ENCODE measurements around the gene TNNI3K.

Gene TNNI3K

GRCh38 chr1:74498901-74499300 is 263.7 kb downstream of the TNNI3K start:
- H3K4me2 ChIP-seq (ENCODE audit: low read depth, low read length): no peak overlapping the region
- H3K36me3 ChIP-seq (replicated peaks; ENCODE audit: insufficient read depth, low read length): no peaks in the 10 kb centered on the region
- H3K9ac ChIP-seq (ENCODE audit: low read length): no peak overlapping the region
- no peaks in the 10 kb centered on the region for H4K20me1 ChIP-seq (ENCODE audit: insufficient read depth, low read length)
- H3K79me2 ChIP-seq (ENCODE audit: low read length): no peaks in the 10 kb centered on the region
- H3K9me3 ChIP-seq (replicated peaks; ENCODE audit: insufficient read depth, low read length): no peaks in the 10 kb centered on the region
- no peak overlapping the region for H3K4me3 ChIP-seq (ENCODE audit: low read length)
- no peaks in the 10 kb centered on the region for H3K4me1 ChIP-seq (ENCODE audit: low read length)
- no peak for TF ChIP-seq EZH2phosphoT487 (IDR thresholded peaks at IDR 0.05; ENCODE audit: low read length)
- TF ChIP-seq CTCF (IDR thresholded peaks at IDR 0.05; ENCODE audit: low read length): no peak
- TF ChIP-seq EZH2 (optimal IDR thresholded peaks at IDR 0.05; ENCODE audit: low read depth, low read length): no peak
- H3K27ac ChIP-seq (ENCODE audit: low read length): no peak overlapping the region
- H3F3A ChIP-seq (ENCODE audit: insufficient read depth, low read length): no peaks in the 10 kb centered on the region
- no peak for DNase-seq
- no peak overlapping the region for H2AFZ ChIP-seq (ENCODE audit: low read length)
- H3K9me2 ChIP-seq (replicated peaks; ENCODE audit: insufficient read depth, low read length): no peaks in the 10 kb centered on the region
- no peaks in the 10 kb centered on the region for H3K27me3 ChIP-seq (replicated peaks; ENCODE audit: insufficient read depth, low read length)

DNA sequence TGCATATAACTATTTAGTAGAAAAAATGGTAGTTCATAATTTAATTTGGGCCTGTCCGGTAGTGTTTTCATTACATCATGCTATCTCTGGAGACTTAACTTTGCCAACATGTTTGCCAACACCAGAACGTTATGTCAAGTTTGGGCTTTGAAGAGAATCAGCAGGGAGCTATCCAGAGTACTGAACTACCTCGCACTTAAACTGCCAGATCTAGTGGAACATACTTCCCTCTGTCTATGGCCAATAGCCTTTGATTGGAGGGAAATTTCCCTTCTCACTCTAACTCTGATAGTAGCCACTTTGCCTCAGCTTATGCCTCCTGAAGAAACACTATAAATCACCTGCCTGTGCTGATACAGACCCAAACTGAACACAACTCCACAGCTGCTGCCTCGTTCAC is 267.2 kb downstream of the TNNI3K start:
- Histone ChIP-seq H3K4me2 (ENCODE audit: low read depth, low read length) (no peak overlapping the region), H3K27ac (ENCODE audit: low read length) (no peak overlapping the region)
- peak; percentile 49 for DNase-seq

DNA sequence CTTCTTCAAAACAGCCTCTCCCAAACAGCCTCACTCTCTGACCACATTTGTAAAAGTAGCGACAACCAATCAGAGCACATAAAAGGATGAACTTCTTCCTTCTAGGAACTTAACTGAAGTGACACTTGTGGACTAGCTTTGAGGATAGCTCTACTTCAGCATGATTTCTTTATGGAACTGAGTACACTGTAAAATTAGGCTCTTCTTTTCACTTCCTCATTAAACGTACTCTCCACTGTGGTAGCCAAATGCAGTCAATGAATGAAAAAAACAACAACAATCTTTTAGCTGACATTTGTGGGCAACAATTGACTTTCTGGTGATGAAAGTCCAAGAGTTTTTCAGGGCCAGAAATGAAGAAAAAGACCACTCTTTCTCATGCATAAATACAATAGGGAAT is 267.7 kb downstream of the TNNI3K start:
- Histone ChIP-seq H3K9me3 (replicated peaks; ENCODE audit: insufficient read depth, low read length) (no peaks in the 10 kb centered on the region), H3K27me3 (replicated peaks; ENCODE audit: insufficient read depth, low read length) (no peaks in the 10 kb centered on the region), H3K4me2 (ENCODE audit: low read depth, low read length) (no peak overlapping the region), H4K20me1 (ENCODE audit: insufficient read depth, low read length) (no peaks in the 10 kb centered on the region), H3K9ac (ENCODE audit: low read length) (no peak overlapping the region), H3K36me3 (replicated peaks; ENCODE audit: insufficient read depth, low read length) (no peaks in the 10 kb centered on the region), H3K27ac (ENCODE audit: low read length) (no peak overlapping the region), H3F3A (ENCODE audit: insufficient read depth, low read length) (no peaks in the 10 kb centered on the region), H3K9me2 (replicated peaks; ENCODE audit: insufficient read depth, low read length) (no peaks in the 10 kb centered on the region), H3K79me2 (ENCODE audit: low read length) (no peaks in the 10 kb centered on the region), H3K4me1 (ENCODE audit: low read length) (no peaks in the 10 kb centered on the region), H3K4me3 (ENCODE audit: low read length) (no peak overlapping the region), H2AFZ (ENCODE audit: low read length) (no peak overlapping the region)
- no peak for DNase-seq
- TF ChIP-seq CTCF (IDR thresholded peaks at IDR 0.05; ENCODE audit: low read length): no peak
- TF ChIP-seq EZH2 (optimal IDR thresholded peaks at IDR 0.05; ENCODE audit: low read depth, low read length): no peak
- no peak for TF ChIP-seq EZH2phosphoT487 (IDR thresholded peaks at IDR 0.05; ENCODE audit: low read length)

More for the DNA sequence above, 267.2 kb downstream of the TNNI3K start:
- H3K4me3 ChIP-seq (ENCODE audit: low read length): no peak overlapping the region
- no peaks in the 10 kb centered on the region for H3K36me3 ChIP-seq (replicated peaks; ENCODE audit: insufficient read depth, low read length)
- no peaks in the 10 kb centered on the region for H3K4me1 ChIP-seq (ENCODE audit: low read length)
- H3K9me3 ChIP-seq (replicated peaks; ENCODE audit: insufficient read depth, low read length): no peaks in the 10 kb centered on the region
- no peaks in the 10 kb centered on the region for H3K27me3 ChIP-seq (replicated peaks; ENCODE audit: insufficient read depth, low read length)
- H4K20me1 ChIP-seq (ENCODE audit: insufficient read depth, low read length): no peaks in the 10 kb centered on the region
- H3K79me2 ChIP-seq (ENCODE audit: low read length): no peaks in the 10 kb centered on the region
- H2AFZ ChIP-seq (ENCODE audit: low read length): no peak overlapping the region
- no peak overlapping the region for H3K9ac ChIP-seq (ENCODE audit: low read length)
- H3K9me2 ChIP-seq (replicated peaks; ENCODE audit: insufficient read depth, low read length): no peaks in the 10 kb centered on the region
- H3F3A ChIP-seq (ENCODE audit: insufficient read depth, low read length): no peaks in the 10 kb centered on the region
- TF ChIP-seq EZH2 (optimal IDR thresholded peaks at IDR 0.05; ENCODE audit: low read depth, low read length) (no peak), EZH2phosphoT487 (IDR thresholded peaks at IDR 0.05; ENCODE audit: low read length) (no peak), CTCF (IDR thresholded peaks at IDR 0.05; ENCODE audit: low read length) (no peak)
